ENCODE results near the gene ARHGDIA.
"Not testable (repeated sequence)": the region's sequence is repeated elsewhere in the genome, so short reads cannot be mapped to it uniquely, and the experiment has no call there.

ARHGDIA gene

DNA sequence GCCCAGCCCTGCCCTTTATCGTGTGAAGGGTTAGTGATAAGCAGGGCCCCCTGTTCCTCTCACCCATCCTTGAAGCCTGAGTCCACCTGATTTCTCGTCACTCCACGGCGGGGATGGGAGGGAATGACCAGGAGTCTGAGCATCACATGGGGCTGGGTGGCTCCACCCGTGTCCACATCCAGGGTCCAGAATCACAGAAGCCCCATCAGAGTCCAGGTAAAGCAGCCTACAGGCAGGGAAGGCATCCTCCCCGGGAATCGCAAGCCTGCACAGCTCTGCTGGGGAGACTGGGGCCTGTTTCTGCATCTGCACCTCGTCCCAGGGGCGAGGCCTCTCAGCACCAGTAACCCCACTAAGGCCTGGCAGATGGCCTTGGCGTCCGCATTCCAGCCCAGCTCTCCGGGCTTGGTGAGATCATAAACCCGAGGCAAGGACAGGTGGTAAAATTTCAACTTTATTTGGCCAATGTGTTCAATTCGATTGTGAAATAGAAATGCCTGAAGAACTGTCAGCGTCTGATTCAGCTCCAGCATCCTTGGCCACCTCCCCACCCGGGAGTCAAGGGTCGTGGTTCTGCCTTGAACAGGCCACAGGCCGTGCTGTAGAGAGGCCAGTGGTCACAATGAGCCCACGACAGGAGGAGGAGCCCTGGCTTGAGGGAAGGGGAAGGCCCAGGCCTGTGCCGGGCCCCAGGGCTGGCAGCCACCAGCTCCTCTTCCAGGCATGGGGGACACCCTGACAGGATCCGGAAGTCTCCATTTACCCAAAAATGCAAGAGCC, 28.2 kb downstream of the ARHGDIA start:
- DNase-seq, result no peak

DNA sequence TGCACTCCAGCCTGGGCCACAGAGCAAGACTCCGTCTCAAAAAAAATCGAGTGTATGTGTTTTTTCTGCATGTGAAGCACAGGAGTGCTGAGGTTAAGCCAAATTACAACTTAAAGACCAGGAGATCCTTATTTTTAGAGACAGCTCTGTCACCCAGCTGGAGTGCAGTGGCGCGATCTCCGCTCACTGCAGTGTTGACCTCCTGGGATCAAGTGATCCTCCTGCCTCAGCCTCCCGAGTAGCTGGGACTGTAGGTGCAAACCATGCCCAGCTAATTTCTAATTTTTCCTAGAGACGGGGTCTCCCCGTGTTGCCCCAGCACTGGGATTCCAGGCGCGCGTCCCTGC, 28.8 kb downstream of the ARHGDIA start:
- no peak for DNase-seq

DNA sequence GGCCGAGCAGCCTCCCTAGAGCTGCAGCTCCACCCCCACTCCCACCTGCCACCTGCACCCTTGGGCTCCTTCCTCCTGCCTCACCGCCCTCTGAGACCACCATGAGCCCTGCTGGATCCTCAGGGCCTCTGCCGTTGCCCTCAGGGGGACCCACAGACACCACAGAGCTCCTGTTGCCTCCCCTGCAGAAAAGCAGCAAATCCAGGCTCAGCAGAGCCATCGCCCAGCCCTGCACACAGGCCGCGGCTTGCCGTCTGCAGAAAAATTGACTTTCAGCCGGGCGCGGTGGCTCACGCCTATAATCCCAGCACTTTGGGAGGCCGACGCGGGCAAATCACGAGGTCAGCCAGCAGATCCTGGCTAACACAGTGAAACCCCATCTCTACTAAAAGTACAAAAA, 29.3 kb downstream of the ARHGDIA start:
- DNase-seq, result no peak

DNA sequence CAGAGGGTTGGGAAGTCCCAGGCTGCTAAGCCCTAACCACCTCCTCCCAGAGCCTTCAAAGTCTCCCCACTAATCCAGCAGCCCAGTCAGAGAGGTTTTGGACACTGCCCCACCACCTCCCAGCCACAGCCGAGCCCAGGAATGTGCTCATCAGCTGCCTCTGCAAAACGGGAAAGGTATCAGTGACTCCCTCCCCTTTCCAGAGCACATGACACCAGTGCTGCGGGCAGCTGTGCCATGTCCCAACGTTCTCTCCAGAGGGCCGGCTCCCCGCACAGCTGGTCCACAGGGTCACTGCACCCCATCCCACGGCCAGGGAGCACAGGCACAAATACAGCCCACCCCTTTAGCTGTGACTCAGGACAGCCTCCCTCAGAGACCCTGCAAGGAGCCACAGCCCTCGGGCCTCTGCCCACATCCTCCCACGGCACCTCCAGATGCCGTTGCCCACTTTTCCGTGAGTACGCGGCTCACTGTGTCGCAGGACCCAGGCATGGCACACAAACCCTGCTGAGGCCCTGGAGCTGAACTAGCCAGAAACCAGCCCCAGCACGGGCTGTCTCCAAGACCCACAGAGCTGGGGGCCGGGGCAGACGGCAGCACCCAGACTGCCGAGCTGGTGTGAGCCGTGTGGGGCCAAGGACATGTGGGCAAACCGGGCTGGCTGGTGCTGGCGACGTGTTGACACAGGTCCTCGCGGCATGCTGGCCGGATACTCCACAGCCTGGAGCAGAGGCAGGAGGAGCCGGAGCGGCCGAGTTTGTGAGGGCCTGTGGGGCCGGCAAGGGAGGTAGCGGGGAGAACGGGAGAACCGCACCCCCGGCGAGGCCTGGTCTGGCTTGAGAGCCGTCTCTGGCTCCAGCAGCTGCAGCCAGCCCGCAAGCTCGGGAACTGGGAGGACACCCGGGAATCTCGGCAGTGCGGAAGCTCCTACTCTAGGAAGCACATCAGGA, 30.0 kb downstream of the ARHGDIA start:
- DNase-seq, result no peak

DNA sequence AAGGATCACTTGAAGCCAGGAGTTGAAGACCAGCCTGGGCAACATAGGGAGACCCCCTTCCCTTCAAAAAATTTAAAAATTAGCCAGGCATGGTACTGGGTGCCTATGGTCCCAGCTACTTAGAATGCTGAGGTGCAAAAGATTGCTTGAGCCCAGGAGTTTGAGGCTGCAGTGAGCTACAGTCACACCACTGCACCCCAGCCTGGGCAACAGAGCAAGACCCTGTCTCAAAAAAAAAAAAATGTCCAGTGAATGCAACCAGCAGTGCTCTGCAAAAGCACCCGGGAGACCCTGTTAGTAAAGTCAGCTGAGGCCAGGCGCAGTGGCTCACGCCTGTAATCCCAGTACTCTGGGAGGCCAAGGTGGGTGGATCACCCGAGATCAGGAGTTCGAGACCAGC, 31.1 kb downstream of the ARHGDIA start:
- not testable (repeated sequence) for DNase-seq

DNA sequence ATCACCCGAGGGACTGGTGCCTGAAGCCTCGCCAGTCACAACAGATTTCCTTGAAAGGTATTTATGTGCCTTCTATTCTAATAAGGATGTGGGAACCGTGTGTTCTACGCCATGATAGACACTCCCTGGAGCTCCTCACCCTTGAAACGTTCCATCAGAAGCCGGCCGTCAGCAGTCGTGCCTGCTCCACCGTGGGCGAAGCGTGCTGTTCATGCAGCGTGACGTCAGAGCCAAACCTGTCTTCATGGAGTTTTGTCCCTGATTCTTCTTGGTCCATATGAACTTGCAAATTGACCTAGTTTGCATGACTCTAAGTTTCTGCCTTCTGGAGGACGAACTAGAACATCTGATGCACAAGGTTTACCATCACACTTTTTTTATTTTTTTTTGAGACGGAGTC, 31.8 kb downstream of the ARHGDIA start:
- DNase-seq, result no peak

DNA sequence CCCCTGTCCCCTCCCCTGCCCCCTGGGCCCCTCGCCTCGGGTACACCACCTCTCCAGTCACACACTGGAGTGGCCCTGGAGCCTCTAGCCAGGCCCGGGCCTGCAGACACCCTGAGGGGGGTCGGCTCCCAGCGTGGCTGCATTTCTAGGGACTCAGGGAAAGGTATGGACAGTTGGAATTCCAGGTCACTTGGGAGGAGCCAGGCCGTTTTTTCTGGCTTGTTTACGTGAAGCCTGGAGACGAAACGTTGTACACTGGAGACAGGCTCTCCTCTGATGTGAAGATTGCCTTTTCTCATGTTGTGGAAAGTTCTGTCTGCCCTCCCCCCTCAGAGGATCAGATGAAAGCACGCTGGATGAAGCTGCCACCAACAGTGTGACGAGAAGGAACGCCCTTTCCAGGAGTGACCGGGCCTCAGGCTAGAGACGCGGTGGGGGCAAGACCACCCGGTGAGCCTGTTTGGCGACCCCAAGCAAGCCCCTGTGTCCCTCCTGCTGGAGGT, 32.3 kb downstream of the ARHGDIA start:
- DNase-seq, result no peak

DNA sequence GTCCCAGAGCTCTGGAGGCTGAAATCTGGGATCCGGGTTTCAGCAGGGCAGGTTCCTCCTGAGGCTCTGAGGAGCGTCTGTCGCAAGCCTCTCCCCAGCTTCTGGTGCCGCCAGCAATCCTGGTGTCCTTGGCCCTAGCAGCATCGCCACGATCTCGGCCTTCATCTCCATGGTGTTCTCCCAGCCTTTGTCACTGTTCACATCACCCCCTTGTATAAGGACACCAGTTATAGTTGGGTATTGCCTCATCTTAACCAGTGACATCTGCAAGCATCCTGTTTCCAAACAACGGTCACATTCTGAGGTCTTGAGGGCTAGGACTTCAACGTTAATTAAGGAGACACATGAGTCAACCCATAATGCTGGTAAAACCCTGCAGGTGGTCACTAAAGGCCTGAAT, 33.5 kb downstream of the ARHGDIA start:
- DNase-seq, result peak; percentile 36

DNA sequence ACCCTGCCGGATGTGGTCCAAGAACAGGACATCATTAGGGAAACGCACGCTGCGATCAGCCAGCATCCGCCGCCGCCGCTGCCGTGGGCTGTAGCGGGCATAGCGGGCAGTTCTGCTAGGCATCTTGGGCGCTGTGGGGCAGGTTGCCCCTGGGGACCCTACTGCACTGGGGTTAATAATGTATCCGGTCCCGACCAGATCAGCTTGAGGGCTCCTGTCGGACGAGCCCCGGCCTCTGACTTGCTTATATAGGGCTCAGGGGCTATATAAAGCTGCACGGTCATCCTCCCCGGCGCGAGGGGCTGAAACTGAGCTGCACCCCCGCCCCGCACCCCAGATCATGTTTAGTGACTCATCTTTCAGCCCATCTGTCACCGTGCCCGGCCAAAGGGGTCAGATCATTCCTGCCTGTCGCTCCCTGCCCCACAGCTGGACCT, 36.3 kb downstream of the ARHGDIA start, which contains the start of gene PPP1R27:
Gene PPP1R27 (minus strand): TSS at position 220 of the 437 bp plus-strand sequence. CDS start 97 bp downstream, at position 123.
- DNase-seq, result no peak

DNA sequence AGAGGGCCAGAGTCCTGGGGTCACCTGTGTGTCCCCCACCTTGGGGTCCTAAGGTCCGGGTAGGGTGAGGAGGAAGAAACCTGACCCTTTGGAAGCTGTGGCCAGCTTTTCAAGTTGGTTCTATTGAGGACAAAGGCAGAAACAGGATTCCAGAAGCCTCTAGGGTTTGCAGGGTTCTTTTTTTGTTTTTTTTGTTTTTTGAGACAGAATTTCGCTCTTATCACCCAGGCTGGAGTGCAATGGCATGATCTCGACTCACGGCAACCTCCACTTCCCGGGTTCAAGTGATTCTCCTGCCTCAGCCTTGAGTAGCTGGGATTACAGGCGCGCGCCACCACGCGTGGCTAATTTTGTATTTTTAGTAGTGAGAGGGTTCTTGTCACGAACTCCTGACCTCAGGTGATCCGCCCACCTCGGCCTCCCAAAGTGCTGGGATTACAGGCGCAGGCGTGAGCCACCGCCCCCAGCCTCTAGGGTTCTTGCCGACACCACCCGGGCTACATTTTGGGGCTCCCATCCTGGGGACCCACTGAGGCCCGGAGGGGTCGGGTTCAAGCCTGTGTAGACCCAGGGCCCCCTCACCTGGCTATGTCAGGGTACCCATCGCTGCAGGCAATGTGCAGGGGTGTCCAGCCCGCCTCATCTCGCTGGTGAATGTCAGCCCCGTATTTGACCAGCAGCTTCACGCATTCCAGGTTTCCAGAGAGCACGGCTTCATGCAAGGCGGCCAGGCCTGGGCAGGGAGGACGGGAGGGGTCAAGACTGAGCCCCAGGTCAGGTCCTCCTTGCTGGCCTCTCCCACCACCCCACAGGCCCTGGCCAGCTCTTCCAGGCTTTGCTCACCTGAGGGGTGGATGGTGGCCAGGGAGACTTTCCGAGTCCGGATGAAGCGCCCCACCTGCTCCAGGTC, 37.0 kb downstream of the ARHGDIA start:
- DNase-seq, result no peak

DNA sequence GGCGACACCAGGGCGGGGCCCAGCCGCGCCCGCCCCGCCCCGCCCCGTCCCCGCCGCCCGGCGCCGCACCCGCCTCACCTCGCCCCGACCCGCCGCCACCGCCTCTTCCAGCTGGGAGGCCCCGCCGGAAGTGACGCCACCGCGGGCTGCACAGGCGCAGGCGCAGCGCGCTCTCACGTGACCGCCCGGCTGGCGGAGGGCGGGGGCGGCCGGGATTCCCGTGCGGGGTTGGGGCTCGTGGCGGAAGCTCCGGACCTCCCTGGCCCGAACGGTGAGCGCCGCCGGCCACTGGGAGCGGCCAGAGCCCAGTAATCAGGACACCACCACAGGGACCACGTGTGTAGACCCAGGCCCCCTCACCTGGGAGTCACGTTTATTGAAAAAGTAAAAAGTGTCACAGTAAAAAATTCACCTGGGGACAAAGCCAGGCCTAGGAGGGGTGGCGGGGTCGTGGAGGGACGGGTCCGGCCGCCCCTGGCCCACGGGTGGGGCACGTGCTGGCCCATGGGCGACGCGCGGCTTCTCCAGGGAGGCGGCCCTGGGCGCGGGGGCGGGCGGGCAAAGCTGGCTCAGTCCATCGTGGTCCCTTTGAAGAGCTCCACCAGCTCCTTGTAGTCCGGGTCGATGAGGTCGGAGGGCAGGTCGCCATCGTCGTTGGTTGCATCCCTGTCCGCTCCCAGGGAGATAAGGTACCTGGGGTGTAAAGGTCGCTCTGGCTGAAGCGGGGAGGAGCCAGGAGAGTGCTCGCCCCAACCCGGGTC, 37.8 kb downstream of the ARHGDIA start, which contains the start of gene MCRIP1:
Gene MCRIP1 (minus strand): TSS at position 132 of the 761 bp plus-strand sequence. CDS start 8,785 bp downstream, outside the sequence.
- DNase-seq, result peak; percentile 93

DNA sequence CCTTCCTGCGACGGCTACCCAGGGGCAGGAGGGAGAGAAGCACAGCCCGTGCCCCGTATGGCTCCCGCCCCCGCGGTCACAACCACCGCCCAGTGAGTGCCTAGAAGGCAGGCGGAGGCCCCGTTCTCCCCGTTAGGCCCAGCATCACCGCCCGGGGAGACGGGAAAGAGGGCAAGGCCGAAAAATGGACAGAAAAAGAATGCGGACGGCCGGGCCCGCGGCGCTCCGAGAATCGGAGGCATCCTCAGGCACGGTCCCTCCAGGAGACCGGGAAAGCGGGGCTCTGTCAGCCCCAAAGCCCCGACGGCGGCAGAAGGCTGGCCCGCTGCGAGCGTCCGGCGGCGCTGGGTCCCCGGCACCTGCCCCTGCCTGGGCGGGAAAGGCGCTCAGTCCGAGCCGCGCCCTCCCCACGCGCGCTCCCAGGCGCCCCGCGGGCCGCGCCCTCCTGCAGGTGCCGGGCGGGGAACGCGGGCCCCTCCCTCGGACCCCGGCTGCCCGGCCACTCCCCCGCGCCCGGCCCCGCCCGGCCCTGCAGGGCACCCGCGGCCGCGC, 38.5 kb downstream of the ARHGDIA start:
- no peak for DNase-seq

DNA sequence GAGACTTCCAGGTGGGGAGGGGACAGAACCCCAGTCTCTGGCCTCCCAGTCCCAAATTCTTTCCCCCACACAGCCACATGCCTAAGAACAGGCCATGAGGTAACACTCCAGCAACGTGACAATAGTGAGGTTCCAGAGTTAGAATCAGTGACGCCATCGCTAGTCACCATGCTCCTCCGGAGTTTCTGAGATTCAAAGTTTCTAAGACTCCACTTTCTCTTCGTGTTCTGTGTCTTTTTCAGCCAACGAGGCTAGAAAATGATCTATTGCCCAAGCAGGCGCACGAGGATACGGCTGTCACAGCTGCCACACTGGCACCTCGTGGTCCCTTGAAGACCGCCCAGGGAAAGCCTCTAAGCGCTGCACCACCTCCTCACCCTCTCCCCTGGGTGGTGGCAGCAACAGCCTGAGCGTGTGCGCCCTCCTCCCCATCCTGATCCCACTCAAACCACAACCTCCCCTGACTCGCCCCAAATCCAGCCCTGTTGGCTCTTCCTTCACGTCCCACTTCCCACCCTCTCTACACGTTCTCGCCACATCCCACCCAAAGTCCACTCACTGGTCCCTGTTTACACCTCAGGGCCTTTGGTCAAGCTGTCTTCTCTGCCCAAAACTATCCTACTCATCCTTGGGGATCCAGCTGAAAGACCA, 39.1 kb downstream of the ARHGDIA start:
- peak; percentile 36 for DNase-seq

DNA sequence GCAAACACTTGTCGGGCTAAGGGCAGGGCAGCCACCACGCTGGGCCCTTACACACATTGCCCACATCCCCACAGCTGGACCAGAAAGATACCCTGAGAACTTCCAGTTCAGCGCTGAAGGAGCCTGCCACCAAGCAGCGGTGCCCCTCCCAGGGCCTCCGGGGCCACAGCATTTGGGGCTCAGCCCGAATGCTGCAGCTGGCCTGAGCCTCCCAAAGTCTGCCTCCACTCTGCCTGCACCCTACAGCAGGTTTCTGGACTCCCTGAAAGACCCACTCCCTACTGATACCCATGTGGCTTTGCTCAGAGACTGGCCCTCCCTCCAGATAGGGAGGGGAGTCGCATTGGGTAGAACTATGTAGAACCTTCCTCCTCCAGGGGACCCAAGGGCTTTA, 39.6 kb downstream of the ARHGDIA start:
- DNase-seq, result no peak

DNA sequence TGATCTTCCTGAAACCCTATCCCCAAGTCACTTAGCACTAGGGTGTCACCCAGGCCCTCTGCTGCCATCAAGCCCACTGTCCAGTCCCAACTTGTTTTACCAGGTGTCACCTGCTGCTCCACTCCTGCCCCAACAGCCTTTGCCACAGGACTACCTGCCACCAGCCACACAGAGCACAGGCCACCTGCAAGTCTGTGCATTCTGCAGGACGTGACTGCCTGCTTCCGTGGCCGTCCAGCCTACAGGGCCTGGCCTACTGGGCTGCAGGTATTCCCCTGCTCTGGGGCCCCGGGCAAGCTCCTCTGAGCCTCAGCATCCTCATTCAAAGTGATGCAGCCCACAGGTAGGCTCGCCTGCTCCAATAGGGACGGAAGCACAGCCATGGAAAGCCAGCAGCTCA, 41.3 kb downstream of the ARHGDIA start:
- DNase-seq, result no peak

DNA sequence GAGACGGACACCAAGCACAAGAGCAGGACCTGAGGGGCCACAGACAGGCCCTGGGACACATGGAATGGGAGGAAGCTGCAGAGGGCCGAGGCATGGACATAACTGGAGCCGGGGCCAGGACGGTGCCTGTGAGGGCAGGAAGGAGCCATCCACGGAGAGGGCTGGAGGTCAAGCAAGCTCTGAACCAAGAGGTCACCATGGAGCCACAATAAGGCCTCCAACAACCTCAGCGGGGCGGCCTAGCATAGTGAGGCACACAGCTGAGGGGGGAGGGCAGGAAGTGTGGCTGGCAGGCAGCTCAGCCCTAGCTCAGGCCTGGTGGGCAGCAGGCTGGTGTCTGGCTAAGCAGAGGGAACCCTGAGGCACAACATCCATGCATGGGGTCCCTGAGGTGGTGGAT, 42.5 kb downstream of the ARHGDIA start:
- DNase-seq, result no peak

DNA sequence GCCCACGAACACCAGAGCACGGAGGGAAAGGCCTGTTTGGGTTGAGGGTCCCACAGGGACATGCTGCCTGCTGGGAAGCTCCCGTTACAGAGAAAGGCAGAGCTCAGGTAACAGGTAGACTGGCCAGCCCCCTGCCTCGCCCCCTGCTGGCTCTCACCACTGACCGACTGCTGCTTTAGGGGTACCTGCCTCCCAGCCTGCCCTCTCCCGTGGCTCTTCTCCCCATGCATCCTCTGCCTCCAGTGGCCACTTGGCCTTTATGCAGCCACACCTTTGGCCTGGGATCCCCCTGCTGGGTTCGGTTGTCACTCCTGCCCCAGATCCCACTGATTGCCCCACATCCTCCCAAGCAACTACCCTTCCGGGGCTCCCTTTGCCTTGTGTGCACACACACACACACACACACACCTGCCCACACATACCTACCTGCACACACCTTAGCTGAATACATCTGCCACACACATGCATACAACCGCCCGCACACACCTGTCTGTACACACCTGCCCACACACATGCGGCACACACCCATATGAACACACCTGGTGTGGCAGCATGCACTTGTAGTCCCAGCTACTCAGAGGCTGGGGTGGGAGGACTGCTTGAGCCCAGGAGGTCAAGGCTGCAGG, 45.2 kb downstream of the ARHGDIA start:
- no peak for DNase-seq

DNA sequence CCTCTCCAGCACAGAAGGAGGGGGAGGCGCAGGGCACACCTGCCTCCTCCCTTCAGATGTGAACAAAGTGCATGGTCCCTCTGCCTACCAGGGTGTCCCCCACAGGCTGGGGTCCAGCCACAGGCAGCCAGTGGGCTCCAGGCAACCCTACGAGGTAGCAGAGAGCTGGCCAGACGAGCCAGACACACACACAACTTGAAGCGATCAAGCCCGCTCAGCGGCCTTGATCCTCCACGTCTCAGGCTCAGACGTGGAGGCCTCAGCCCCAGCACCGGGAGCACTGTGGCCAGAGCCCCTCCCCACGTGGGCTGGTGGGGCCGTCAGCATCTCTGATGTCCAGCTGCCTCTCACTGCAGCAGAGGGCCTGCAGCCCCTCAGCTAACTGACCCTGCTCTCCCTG, 46.5 kb downstream of the ARHGDIA start:
- no peak for DNase-seq

DNA sequence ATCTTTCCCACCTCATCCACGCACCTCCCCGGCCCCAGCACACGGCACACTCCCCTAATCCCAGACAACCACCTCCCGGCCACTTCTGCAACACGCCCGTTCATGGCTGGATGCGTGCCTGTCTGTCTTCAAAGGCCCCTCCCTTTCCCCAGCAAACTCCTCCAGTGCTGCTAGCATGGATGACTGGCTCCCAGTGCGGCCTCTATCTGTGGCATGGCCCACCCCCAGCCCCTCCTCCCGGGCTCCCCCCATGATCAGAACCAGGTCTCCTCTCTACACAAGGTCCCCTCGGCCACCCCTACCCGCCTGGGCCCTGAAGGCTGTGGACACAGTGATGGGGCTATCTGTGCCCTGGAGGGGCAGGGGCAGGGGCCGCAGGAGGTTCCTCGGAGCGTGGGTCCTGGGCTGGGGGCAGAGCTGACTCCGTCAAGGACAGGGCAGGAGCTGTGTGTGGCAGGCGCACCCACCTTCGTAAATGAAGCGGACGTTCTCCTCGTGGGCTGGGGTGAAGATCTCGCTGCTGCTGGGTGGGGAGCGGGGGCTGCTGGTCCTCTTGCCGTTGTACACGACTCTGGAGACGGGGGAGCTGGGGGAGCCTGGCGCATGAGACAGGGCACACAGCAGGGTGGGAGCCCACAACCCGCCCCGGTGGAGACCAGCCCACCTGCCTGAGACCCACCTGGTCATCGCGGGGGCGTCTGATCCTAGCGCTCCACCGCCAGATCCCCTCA, 47.2 kb downstream of the ARHGDIA start:
- no peak for DNase-seq
